Upper lobe of left lung (tissue), 4 donors: ENCODE measurements around the gene HK2.

Experiments used
- CTCF ChIP-seq, 6 experiments: fragments of 450-650 bp in 4 of 6; fragments of 200-600 bp in 2 of 6; sonication (generic) in 2 of 6; IDR thresholded peaks; one replicate each; pipeline ENCODE4 v1.5.1; 2016 to 2019; ENCODE audit warnings: antibody characterized with exemption in 6 of 6
- POLR2A ChIP-seq, 4 donors: fragments of 450-650 bp; IDR thresholded peaks; one replicate each; pipeline ENCODE4 v1.5.1; 2016 to 2017; ENCODE audit warnings: antibody characterized with exemption in 4 of 4, mild to moderate bottlenecking in 2 of 4

- TF ChIP-seq CTCF (IDR thresholded peaks at IDR 0.05) = no peak
- no peak for TF ChIP-seq POLR2A (IDR thresholded peaks at IDR 0.05)
These were observed 12.1 kb downstream of the HK2 start for GRCh38 chr2:74845991-74846390.
